Activated CD4-positive, alpha-beta T cell treated with anti-CD3 and anti-CD28 coated beads, Interleukin-2, amount 10 ng/mL, durations not matched to agents 7 days and 5 days (primary cell): ENCODE measurements around the gene CPZ. TPM values are rescaled to one million over a fixed set of nuclear protein-coding genes. Genes with fewer than 3 reads are reported as not detected.

ENCODE experiments used
- CTCF ChIA-PET: fragments of 350-600 bp; sonication (Branson Sonifier 250); formaldehyde crosslinking; loops from one replicate; lab custom pipeline; 2021; ENCODE audit warnings: antibody characterized with exemption; lab: Charles Lee
- POLR2A ChIA-PET: fragments of 350-600 bp; sonication (Branson Sonifier 250); formaldehyde crosslinking; loops from one replicate; lab custom pipeline; 2021; ENCODE audit warnings: antibody characterized with exemption; lab: Charles Lee
- DNase-seq: peaks from one replicate; pipeline ENCODE4 v3.0.0-alpha.2; 2020
- H3K27ac Mint-ChIP-seq: one replicate; pipeline ENCODE4 v1.8.0; 2021; ENCODE audit warnings: mild to moderate bottlenecking, moderate library complexity, mixed read lengths
- H3K27me3 Mint-ChIP-seq: one replicate; pipeline ENCODE4 v1.8.0; 2021; ENCODE audit warnings: mixed read lengths
- H3K36me3 Mint-ChIP-seq: one replicate; pipeline ENCODE4 v1.8.0; 2021; ENCODE audit warnings: low read depth, mixed read lengths
- H3K4me1 Mint-ChIP-seq: one replicate; pipeline ENCODE4 v1.8.0; 2021; ENCODE audit warnings: mixed read lengths
- H3K4me3 Mint-ChIP-seq: one replicate; pipeline ENCODE4 v1.8.0; 2021; ENCODE audit warnings: mild to moderate bottlenecking, moderate library complexity, mixed read lengths
- H3K9me3 Mint-ChIP-seq: one replicate; pipeline ENCODE4 v1.8.0; 2021; ENCODE audit warnings: mixed read lengths
- total RNA-seq, 2 experiments: library from RNA; stranded (reverse); gene quantifications; one replicate each; pipeline ENCODE4 v1.2.3, GENCODE V29; 2021

The CPZ gene
- total RNA-seq, 2 experiments from 2014 or later = not detected

DNA sequence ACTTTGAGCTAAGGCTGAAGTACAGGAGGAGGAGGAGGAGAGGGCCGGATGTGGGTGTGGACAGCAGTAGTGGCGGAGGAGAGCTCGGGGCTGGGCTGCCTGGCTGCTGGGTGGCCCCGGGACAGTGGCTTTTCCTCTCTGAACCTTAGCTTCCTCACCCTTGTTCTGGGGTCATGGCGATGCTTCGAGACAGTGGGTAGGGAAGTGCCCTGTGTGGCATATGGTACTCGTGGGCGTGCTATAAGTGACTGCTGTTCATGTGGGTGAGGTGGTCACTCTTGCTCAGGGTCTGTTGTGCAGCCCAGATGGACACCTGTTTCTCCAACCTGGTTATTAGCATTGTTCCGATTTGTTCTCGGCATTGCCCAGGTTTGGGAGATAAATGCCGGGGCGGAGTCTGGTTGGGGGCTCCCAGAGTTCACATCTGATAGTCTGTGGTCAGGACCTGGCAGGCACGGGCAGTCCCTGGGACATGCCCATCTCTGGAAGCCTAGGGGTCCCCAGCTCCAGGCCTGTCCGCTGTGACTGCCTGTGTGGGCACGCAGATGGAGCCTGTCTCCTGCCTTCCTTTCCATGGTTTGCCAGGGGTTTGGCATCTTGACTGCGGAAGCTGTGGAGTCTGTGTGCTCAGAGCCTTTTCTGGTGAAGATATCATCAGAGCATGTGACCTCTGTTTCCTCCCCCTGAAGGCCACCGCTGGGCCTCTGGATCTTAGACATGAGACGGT lies 4.9 kb upstream of the CPZ start:
- no peaks in the 10 kb centered on the region for H3K36me3 Mint-ChIP-seq
- H3K4me3 Mint-ChIP-seq = no peak overlapping the region
- POLR2A ChIA-PET = no interaction called here

DNA sequence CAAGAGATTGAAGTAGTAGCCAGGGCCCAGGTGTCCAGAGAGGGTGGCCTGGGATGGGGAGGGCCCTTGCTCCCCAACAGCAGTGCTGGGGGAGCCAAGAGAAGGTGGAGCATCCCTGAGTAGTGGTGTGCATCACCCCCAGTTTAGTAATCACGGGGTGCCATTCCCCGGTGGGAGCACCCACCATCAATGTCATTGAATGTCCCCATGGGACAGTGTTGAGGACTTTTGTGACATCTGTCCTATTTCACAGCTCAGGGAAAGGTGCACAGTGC lies 4.4 kb upstream of the CPZ start:
- POLR2A ChIA-PET = no interaction called here
- no peaks in the 10 kb centered on the region for H3K4me1 Mint-ChIP-seq
- DNase-seq = no peak

More for the DNA sequence above, 4.9 kb upstream of the CPZ start:
- CTCF ChIA-PET = no interaction called here
- Mint-ChIP-seq H3K27ac (no peak overlapping the region), H3K9me3 (no peaks in the 10 kb centered on the region), H3K27me3 (peaks cover 9% of the 10 kb centered on the region), H3K4me1 (no peaks in the 10 kb centered on the region)
- DNase-seq = no peak

DNA sequence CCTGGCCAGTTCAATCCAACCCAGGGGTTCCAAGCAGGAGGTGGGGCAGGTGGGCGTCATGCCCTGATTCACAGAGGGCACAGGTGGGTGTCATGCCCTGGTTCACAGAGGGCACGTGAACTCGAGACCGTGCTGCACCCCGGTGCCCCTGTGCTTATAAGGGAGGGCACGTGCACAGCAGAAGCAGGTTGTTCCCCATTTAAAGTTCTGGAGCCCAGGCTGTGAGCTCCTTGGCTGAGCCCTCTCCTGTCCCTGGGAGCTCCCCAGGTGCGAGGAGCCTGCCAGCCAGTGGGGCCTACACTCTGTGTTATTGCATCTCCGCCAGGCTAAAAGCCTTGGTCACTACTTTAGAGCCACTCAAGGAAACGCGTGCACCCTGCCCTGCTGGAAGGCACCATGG lies 3.2 kb upstream of the CPZ start:
- Mint-ChIP-seq H3K36me3 (no peaks in the 10 kb centered on the region), H3K27me3 (peaks cover 20% of the 10 kb centered on the region), H3K27ac (no peak overlapping the region), H3K9me3 (no peaks in the 10 kb centered on the region), H3K4me3 (no peak overlapping the region), H3K4me1 (no peaks in the 10 kb centered on the region)
- DNase-seq = no peak
- POLR2A ChIA-PET = no interaction called here
- CTCF ChIA-PET = interaction anchor here (0.6 kb wide), 2 partner anchors 15 to 18 kb away, joined by 4 to 5 read pairs; no protein-coding TSS in a partner anchor

More for the DNA sequence above, 4.4 kb upstream of the CPZ start:
- Mint-ChIP-seq H3K4me3 (no peak overlapping the region), H3K27me3 (peaks cover 12% of the 10 kb centered on the region), H3K9me3 (no peaks in the 10 kb centered on the region), H3K36me3 (no peaks in the 10 kb centered on the region), H3K27ac (no peak overlapping the region)
- CTCF ChIA-PET = no interaction called here

DNA sequence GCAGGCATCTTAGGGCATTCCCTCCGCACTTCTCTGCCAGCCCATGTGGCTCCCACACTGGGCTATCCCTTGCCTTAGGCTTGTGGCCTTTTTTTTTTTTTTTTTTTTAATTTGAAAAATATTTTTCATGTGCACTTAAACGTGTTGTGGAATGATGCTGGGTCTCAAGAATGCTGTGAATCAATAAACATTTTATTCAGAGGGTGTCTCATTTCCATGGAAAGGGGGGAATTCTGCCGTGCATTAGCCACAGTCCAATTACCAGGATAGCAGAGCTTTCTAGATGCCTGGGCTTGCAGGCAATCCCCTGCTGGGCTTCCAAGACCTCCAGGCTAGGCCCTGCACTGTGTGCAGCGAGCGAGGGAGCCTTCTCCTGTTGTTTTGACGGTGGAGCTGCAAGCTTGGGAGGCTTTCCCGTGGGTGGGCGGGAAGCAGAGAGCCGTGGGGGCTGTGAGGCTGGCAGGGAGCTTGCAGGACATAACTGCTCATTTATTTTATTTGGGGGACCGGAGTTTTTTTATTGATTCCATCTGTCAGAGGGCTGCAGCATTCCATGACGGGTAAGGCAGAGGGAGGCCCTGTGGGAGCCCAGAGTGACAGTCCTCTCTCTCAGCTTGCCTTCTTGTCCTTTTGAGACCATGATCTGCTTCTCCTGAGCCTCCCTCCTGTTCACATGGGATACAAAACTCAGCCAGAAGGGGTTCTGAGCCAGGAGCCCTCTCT lies 2.6 kb upstream of the CPZ start:
- DNase-seq = no peak
- CTCF ChIA-PET = interaction anchor here (0.6 kb wide), 2 partner anchors 15 to 19 kb away, joined by 4 to 5 read pairs; no protein-coding TSS in a partner anchor
- POLR2A ChIA-PET = no interaction called here
- Mint-ChIP-seq H3K27ac (no peak overlapping the region), H3K9me3 (no peaks in the 10 kb centered on the region), H3K36me3 (no peaks in the 10 kb centered on the region), H3K4me1 (no peaks in the 10 kb centered on the region), H3K4me3 (no peak overlapping the region), H3K27me3 (peaks cover 22% of the 10 kb centered on the region)

DNA sequence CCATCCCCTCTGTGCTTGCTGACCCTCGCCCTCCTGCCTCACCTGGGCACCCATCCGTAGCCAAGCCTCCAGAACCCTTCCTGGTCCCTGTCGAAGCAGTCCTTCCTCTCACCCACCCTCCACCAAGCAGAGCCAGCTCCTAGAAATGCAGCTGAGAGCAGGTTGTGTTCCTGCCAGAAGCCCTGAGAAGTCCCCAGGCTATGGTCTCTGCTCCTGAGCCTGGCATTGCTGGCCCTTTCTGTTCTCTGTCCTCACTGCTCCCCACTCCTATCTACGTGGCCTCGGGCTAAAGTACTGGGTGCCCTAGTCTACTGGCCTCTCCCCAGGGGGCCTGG lies 2.1 kb upstream of the CPZ start:
- DNase-seq = no peak
- CTCF ChIA-PET = no interaction called here
- Mint-ChIP-seq H3K4me3 (no peak overlapping the region), H3K36me3 (no peaks in the 10 kb centered on the region), H3K9me3 (no peaks in the 10 kb centered on the region), H3K4me1 (no peaks in the 10 kb centered on the region), H3K27ac (no peak overlapping the region), H3K27me3 (peaks cover 22% of the 10 kb centered on the region)
- POLR2A ChIA-PET = no interaction called here

DNA sequence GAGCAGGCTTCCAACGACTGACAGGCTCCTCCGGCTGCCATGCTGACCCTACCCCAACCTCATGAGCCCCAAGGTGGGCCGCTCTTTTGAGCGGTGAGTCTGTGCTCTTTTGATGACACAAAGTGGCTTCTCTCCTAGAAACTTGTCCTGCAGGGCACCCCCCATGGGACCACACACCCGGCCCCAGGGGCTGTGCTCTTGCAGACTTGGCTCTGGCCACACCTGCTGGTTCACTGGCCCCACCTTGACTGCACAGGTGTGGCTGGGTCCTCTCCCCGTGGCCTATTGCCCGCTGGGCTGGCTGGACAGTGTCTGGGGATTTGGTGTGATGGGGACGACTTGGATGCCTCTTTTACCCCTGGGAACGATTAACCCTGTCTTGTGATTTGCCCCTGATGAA lies 1.5 kb upstream of the CPZ start:
- H3K4me3 Mint-ChIP-seq = no peak overlapping the region
- H3K4me1 Mint-ChIP-seq = no peaks in the 10 kb centered on the region
- ChIA-PET POLR2A (no interaction called here), CTCF (no interaction called here)
- no peak for DNase-seq
- no peaks in the 10 kb centered on the region for H3K9me3 Mint-ChIP-seq
- no peak overlapping the region for H3K27ac Mint-ChIP-seq
- H3K27me3 Mint-ChIP-seq = peaks cover 22% of the 10 kb centered on the region
- no peaks in the 10 kb centered on the region for H3K36me3 Mint-ChIP-seq

DNA sequence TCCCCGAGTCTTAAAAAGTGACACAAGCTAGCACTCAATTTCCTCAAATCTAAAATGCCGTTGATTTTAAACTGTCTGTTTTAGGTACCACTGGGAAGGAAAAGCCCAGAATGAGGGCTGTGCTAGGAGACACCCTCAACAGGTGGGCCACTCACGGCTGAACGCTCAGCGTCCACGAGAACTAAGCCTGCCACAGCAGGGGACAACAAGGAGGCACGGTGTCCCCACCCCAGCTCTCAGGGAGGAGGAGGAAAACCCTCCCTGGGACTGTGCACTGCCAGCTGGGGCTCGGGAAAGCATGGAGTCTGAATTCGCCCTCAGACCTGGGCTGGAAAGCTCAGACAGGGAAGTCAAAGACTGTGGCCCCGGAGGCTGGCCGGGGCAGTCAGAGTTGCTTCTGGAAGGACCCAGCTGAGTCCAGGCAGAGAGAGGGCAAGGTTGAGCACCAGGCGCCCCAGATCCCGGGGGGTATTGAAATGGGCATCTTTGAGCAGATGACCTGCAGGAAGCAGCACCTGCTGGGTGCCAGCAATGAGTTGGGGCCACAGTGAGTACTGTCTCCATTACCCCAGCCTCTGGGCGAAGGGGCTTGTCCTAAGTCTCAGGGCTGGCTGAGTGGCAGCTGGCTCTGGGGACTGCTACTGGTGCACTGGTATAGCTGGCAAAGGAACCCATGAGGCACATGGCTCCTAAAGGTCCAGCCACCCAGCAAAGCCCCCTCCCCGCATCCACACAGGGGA lies 769 bp upstream of the CPZ start:
- Mint-ChIP-seq H3K27ac (no peak overlapping the region), H3K4me3 (no peak overlapping the region), H3K36me3 (no peaks in the 10 kb centered on the region), H3K9me3 (no peaks in the 10 kb centered on the region), H3K4me1 (no peaks in the 10 kb centered on the region), H3K27me3 (peaks cover 22% of the 10 kb centered on the region)
- ChIA-PET CTCF (no interaction called here), POLR2A (no interaction called here)
- DNase-seq = no peak

DNA sequence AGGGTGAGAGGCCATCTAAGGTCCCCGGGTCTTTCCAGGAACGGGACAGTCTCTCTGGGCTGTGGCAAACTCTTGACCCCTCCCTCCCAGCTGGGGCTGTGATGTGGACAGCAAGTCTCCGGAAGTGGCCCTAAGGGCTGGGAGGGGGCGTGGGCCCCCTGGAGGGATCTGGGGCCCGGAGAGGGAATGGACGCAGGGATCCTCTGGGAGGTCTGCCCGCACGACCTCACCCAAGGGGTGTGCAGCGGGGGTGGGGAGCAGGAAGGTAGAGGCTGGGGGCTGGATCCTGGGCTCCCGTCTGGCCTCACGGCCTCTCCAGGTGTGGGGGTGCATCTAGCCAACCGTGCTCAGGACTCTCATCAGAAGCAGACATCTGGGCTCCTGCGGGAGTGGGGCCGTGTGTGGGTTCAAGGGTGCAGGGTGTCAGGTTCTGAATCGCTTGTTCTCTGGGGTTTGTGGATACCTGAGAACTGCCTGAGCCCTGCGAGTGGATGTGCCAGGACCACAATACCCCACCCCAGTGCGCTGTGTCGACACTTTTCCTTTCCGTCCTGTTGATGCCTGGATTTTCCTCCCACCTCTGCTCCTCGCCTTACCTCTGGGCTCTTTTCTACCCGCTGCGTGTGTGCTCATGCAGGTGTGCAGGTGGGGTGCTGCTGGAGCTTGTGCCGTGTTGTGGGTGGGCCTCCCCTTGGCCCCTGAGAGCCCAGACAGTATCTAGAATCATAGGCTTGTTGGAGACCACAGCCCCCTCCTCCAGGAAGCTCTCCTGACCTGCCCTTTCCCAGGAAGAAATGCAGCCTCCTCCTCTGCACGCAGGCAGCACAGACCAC lies 915 bp downstream of the CPZ start:
- Mint-ChIP-seq H3K27ac (no peak overlapping the region), H3K4me3 (no peak overlapping the region), H3K27me3 (peaks cover 22% of the 10 kb centered on the region), H3K9me3 (no peaks in the 10 kb centered on the region), H3K36me3 (no peaks in the 10 kb centered on the region), H3K4me1 (no peaks in the 10 kb centered on the region)
- no peak for DNase-seq
- CTCF ChIA-PET = no interaction called here
- POLR2A ChIA-PET = no interaction called here

DNA sequence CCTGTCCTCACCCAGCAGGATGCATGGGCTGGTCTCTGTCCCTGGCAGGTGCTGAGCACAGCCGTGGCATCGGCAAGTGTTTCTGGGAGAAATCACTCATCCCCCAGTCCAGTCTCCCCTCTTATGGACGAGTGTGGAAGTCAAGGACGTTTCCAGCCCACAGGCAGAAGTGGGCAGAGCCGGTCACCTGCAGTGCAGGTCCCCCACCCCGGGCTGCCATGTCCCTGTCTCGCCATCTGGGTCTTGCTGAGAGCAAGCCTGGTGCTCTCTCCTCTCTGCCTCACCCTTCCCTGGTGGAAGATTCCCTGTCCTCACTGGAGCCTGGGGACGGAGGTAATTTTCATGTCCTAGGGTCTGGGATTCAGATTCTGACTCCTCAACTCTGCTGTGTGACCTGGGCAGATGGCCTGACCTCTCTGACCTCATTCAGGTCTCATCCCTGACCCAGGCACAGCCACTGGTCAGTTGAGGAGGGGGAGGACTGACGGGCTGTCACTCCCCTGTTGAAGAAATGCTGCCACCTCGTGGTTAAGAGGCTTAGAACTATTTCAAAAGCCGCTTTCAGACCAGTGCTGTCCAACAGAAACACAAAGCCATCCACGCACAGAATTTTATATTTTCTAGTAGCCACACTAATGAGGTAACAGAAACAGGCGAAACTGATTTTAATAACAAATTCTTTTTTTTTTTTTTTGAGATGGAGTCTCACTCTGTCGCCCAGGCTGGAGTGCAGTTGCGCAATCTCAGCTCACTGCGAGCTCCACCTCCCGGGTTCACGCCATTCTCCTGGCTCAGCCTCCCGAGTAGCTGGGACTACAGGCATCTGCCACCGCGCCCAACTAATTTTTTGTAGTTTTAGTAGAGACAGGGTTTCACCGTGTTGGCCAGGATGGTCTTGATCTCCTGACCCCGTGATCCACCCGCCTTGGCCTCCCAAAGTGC lies 1.8 kb downstream of the CPZ start:
- ChIA-PET CTCF (no interaction called here), POLR2A (no interaction called here)
- H3K9me3 Mint-ChIP-seq = no peaks in the 10 kb centered on the region
- no peaks in the 10 kb centered on the region for H3K36me3 Mint-ChIP-seq
- peaks cover 4% of the 10 kb centered on the region for H3K4me1 Mint-ChIP-seq
- no peak overlapping the region for H3K27ac Mint-ChIP-seq
- H3K4me3 Mint-ChIP-seq = no peak overlapping the region
- H3K27me3 Mint-ChIP-seq = peaks cover 22% of the 10 kb centered on the region
- DNase-seq = peak; percentile 44

DNA sequence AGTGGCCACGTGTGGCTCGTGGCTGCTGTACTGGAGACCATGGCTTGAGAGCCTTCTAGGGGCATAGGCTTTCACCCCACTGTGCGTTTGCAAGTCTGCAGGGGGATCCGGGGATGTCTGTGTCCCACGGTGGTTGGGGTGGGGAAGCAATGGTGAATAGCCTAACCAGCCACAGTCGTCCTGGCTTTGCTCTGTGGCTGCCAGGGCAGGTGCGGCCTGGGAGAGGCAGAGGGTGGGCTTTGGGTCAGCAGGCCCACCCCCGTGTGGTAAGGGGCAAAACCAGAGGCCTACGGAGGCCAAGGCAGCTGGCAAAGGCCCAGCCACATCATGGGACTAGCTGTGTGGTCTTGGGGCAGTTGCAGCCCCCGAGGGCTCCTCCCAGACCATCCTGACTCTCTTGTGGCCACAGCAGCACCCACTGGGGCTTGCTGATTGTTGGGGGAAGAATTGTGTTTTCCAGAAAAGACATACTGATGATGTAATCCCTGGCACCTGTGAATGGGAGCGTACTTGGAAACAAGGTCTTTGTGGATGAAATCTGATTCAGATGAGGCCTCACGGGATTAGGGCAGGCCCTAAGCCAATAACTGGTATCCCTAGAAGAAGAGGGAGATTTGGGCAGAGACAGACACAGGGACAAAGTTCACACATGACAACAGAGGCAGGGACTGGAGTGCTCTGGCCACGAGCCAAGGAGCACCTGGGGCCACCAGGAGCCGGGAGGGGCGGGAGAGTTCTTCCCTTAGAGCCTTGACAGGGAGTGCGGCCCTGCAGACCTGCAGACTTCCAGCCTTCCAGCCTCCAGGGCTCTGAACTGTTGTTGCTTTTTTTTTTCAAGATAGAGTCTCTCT lies 2.9 kb downstream of the CPZ start:
- ChIA-PET CTCF (no interaction called here), POLR2A (no interaction called here)
- Mint-ChIP-seq H3K27ac (no peak overlapping the region), H3K36me3 (no peaks in the 10 kb centered on the region), H3K9me3 (no peaks in the 10 kb centered on the region), H3K4me3 (no peak overlapping the region), H3K27me3 (peaks cover 22% of the 10 kb centered on the region), H3K4me1 (peaks cover 8% of the 10 kb centered on the region)
- no peak for DNase-seq

DNA sequence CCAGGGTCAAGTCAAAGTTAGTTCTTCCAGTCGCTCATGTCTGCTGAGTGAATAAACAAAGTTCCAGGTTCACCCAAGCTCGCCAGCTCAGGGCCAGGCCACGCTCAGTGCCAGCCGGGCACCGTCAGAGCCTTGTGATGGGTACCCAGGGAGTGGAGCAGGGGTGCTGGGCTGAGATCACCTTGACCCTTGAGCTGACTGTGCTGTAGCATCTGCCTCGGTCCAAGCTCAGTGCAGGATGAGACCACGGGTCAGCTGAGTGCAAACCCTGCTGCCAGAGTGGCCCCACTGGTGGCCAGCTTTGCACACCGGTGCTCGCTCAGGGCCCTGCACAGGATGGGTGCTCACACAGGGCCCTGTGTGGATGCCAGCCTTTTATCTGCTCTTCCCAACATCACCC lies 4.3 kb downstream of the CPZ start:
- DNase-seq = no peak
- Mint-ChIP-seq H3K4me3 (no peak overlapping the region), H3K27me3 (peaks cover 15% of the 10 kb centered on the region), H3K4me1 (peaks cover 8% of the 10 kb centered on the region), H3K9me3 (no peaks in the 10 kb centered on the region), H3K36me3 (no peaks in the 10 kb centered on the region), H3K27ac (no peak overlapping the region)
- CTCF ChIA-PET = no interaction called here
- POLR2A ChIA-PET = no interaction called here
